MM.1S (cell line): ENCODE results near the gene GAS7.

Experiments
- DNase-seq: peaks from one replicate; pipeline ENCODE4 v3.0.0-alpha.2; 2015
- H2AFZ ChIP-seq: fragments of 300-600 bp; sonication (generic); 2 replicates; pipeline ENCODE4 v1.6.0; 2016; ENCODE audit warnings: antibody characterized with exemption, low read length
- H3F3A ChIP-seq: fragments of 300-600 bp; sonication (generic); 2 replicates; pipeline ENCODE4 v1.6.1; 2016; ENCODE audit warnings: mild to moderate bottlenecking, antibody characterized with exemption, low read length, moderate library complexity, mixed read lengths; ENCODE audit not compliant: insufficient read depth
- H3K27ac ChIP-seq: fragments of 300-600 bp; sonication (generic); 2 replicates; pipeline ENCODE4 v1.5.1; 2016; ENCODE audit warnings: mild to moderate bottlenecking, low read length
- H3K27me3 ChIP-seq: fragments of 300-600 bp; sonication (generic); replicated peaks from 2 replicates; pipeline ENCODE4 v1.6.0; 2016; ENCODE audit warnings: low read length; ENCODE audit not compliant: insufficient read depth
- H3K36me3 ChIP-seq: fragments of 300-600 bp; sonication (generic); replicated peaks from 2 replicates; pipeline ENCODE4 v1.6.1; 2016; ENCODE audit warnings: mild to moderate bottlenecking, low read length, mixed read lengths; ENCODE audit not compliant: insufficient read depth
- H3K4me1 ChIP-seq: fragments of 300-600 bp; sonication (generic); 2 replicates; pipeline ENCODE4 v1.6.1; 2016; ENCODE audit warnings: low read length, mixed read lengths
- H3K4me2 ChIP-seq: fragments of 300-600 bp; sonication (generic); 2 replicates; pipeline ENCODE4 v1.6.0; 2016; ENCODE audit warnings: low read depth, low read length
- H3K4me3 ChIP-seq: fragments of 300-600 bp; sonication (generic); 2 replicates; pipeline ENCODE4 v1.5.1; 2016; ENCODE audit warnings: low read length, mixed read lengths
- H3K79me2 ChIP-seq: fragments of 300-600 bp; sonication (generic); 2 replicates; pipeline ENCODE4 v1.6.1; 2016; ENCODE audit warnings: mixed run types, low read length, mixed read lengths
- H3K9ac ChIP-seq: fragments of 300-600 bp; sonication (generic); 2 replicates; pipeline ENCODE4 v1.6.1; 2016; ENCODE audit warnings: low read length, mixed read lengths
- H3K9me2 ChIP-seq: fragments of 300-600 bp; sonication (generic); replicated peaks from 2 replicates; pipeline ENCODE4 v1.6.1; 2016; ENCODE audit warnings: mild to moderate bottlenecking, low read length, mixed read lengths; ENCODE audit not compliant: insufficient read depth
- H3K9me3 ChIP-seq: fragments of 300-600 bp; sonication (generic); replicated peaks from 2 replicates; pipeline ENCODE4 v1.6.1; 2016; ENCODE audit warnings: mild to moderate bottlenecking, low read length, mixed read lengths; ENCODE audit not compliant: insufficient read depth
- H4K20me1 ChIP-seq: fragments of 300-600 bp; sonication (generic); 2 replicates; pipeline ENCODE4 v1.6.1; 2016; ENCODE audit warnings: mild to moderate bottlenecking, low read length, moderate library complexity, mixed read lengths; ENCODE audit not compliant: insufficient read depth
- CTCF ChIP-seq: fragments of 300-600 bp; sonication (generic); IDR thresholded peaks from 2 replicates; pipeline ENCODE4 v1.5.1; 2016; ENCODE audit warnings: antibody characterized with exemption, low read length, mixed read lengths
- EZH2 ChIP-seq: fragments of 300-600 bp; sonication (generic); optimal IDR thresholded peaks from 2 replicates; pipeline ENCODE3; 2017; ENCODE audit warnings: low read depth, mild to moderate bottlenecking, antibody characterized with exemption, low read length, mixed read lengths
- EZH2phosphoT487 ChIP-seq: fragments of 300-600 bp; sonication (generic); IDR thresholded peaks from 2 replicates; pipeline ENCODE4 v1.6.1; 2018; ENCODE audit warnings: antibody characterized with exemption, low read length

GAS7 gene

GRCh38 chr17:9916108-9916507, 282.3 kb downstream of the GAS7 start:
- no peaks in the 10 kb centered on the region for H3K79me2 ChIP-seq
- no peaks in the 10 kb centered on the region for H3F3A ChIP-seq
- no peak overlapping the region for H3K4me3 ChIP-seq
- no peak for DNase-seq
- H3K4me1 ChIP-seq = no peaks in the 10 kb centered on the region
- H4K20me1 ChIP-seq = no peaks in the 10 kb centered on the region
- no peak overlapping the region for H3K27ac ChIP-seq
- no peaks in the 10 kb centered on the region; the same call in 1 of the 2 replicates for H3K27me3 ChIP-seq
- no peak overlapping the region for H3K4me2 ChIP-seq
- no peak overlapping the region for H3K9ac ChIP-seq
- no peaks in the 10 kb centered on the region for H3K9me3 ChIP-seq
- H3K9me2 ChIP-seq = no peaks in the 10 kb centered on the region
- no peak for TF ChIP-seq EZH2phosphoT487
- H3K36me3 ChIP-seq = no peaks in the 10 kb centered on the region
- H2AFZ ChIP-seq = no peak overlapping the region

- Histone ChIP-seq H3K27me3 (peaks cover 4% of the 10 kb centered on the region; the same call in 1 of the 2 replicates), H3K27ac (no peak overlapping the region), H3K4me1 (no peaks in the 10 kb centered on the region), H3K79me2 (no peaks in the 10 kb centered on the region), H3K9ac (no peak overlapping the region), H2AFZ (no peak overlapping the region), H3K4me2 (no peak overlapping the region), H3K4me3 (no peak overlapping the region), H3K9me3 (no peaks in the 10 kb centered on the region), H3F3A (no peaks in the 10 kb centered on the region), H3K9me2 (no peaks in the 10 kb centered on the region), H3K36me3 (no peaks in the 10 kb centered on the region), H4K20me1 (no peaks in the 10 kb centered on the region)
- DNase-seq = no peak
- no peak for TF ChIP-seq CTCF
- no peak for TF ChIP-seq EZH2
- no peak for TF ChIP-seq EZH2phosphoT487
Measured at GRCh38 chr17:9913476-9913875, 284.9 kb downstream of the GAS7 start.

DNA sequence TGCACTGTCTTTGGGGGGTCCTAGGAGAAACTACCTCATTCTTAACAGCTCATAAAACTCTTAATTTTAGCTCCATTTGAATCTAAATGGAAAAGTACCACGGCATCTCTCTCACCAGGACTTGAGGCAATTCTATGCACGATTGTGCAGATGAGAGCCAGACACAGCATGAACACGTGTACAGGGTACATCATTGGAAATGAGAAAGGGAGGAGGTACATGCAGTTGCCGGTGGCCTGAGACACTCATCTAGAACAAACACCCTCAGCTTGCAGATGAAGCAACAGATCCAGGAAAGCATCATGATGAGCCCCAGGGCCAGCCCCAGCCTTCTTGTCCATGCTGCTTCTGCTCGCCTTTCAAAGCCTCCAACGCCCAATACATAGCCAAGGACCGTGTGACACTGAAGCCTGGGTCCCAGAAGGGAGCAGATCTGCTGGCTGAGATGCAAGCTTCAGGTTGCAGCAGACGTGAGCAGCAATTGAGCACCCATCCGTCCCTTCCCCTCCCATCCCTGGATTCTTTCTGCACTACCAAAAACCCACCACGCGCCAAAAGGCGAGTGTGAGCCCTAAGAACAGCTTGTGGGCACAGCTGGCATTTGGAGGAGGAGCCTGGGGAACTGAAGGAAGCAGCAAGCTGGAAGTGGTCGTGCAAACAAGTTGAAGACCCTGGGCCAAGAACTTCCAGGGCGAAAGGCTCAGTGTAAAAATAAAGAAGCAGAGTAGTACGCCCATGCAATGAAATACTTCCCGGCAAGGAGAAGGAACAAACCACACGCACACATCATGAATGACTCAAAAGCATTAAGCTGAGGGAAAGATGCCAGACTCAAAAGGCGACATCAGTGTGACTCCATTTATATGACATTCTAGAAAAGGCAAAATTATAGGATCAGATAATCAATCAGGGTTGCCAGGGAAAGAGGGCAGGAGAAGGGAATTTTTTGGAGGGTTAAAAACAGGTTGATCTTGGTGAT, 286.0 kb downstream of the GAS7 start:
- Histone ChIP-seq H3K36me3 (no peaks in the 10 kb centered on the region), H4K20me1 (no peaks in the 10 kb centered on the region), H3K4me2 (no peak overlapping the region), H3K9me3 (no peaks in the 10 kb centered on the region), H3K9me2 (no peaks in the 10 kb centered on the region), H3K9ac (no peak overlapping the region), H3K27me3 (0 out of 2 replicates have a peak, but pooled peaks cover 4% of the 10 kb centered on the region), H3K4me3 (no peak overlapping the region), H3F3A (no peaks in the 10 kb centered on the region), H2AFZ (no peak overlapping the region), H3K27ac (no peak overlapping the region), H3K4me1 (no peaks in the 10 kb centered on the region), H3K79me2 (no peaks in the 10 kb centered on the region)
- TF ChIP-seq EZH2phosphoT487 (no peak), CTCF (no peak), EZH2 (no peak)
- DNase-seq = no peak

DNA sequence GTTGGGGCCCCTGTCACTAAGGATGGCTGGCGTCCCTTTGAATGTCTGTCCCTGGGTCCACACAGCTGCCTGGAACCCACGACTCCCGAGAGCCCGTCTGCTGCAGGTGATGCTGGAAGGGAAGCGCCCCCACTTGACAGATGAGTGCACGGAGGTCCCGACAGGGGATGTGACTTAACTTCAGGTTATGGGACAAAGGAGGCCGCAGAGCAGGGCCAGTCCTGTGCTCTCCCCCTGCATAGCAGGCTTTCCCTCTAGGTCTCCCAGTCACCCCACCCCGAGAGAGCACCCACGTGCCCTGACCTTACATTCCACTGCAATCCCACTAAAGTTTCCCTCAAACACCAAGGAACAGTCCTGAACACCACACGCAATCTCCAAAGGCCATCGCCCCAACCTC, 287.3 kb downstream of the GAS7 start:
- no peak overlapping the region for H2AFZ ChIP-seq
- H3K79me2 ChIP-seq = no peaks in the 10 kb centered on the region
- H3K9me2 ChIP-seq = no peaks in the 10 kb centered on the region
- H3K27ac ChIP-seq = no peak overlapping the region
- H3K36me3 ChIP-seq = no peaks in the 10 kb centered on the region
- no peak for DNase-seq
- 0 out of 2 replicates have a peak, but pooled peaks cover 4% of the 10 kb centered on the region for H3K27me3 ChIP-seq
- no peaks in the 10 kb centered on the region for H3K4me1 ChIP-seq
- H3K4me3 ChIP-seq = no peak overlapping the region
- no peak for TF ChIP-seq CTCF
- no peak overlapping the region for H3K4me2 ChIP-seq
- H4K20me1 ChIP-seq = no peaks in the 10 kb centered on the region
- no peak overlapping the region for H3K9ac ChIP-seq
- H3K9me3 ChIP-seq = no peaks in the 10 kb centered on the region
- no peaks in the 10 kb centered on the region for H3F3A ChIP-seq
